Keratinocyte (primary cell): ENCODE data around the gene PSMG2. TPM values are rescaled to one million over a fixed set of nuclear protein-coding genes. Genes with fewer than 3 reads are reported as not detected.
A peak's percentile ranks its signal among the peaks of the same experiment; 100 is the strongest.

ENCODE experiments used
- DNase-seq: peaks from one replicate; pipeline ENCODE4 v3.0.0-alpha.2; 2011; ENCODE audit warnings: low read depth, missing footprints, low spot score
- FAIRE-seq: peaks from 2 replicates; lab custom pipeline; 2011; peaks lifted over from hg19 to GRCh38; lab: Jason Lieb, UNC
- H2AFZ ChIP-seq: 2 replicates; pipeline ENCODE4 v1.6.0; 2012; ENCODE audit warnings: low read length, control low read depth, inconsistent platforms; ENCODE audit not compliant: control insufficient read depth
- H3K27ac ChIP-seq: 2 replicates; pipeline ENCODE4 v1.5.1; 2011; ENCODE audit warnings: low read length; ENCODE audit not compliant: control insufficient read depth, insufficient read depth
- H3K27me3 ChIP-seq: 3 replicates; pipeline ENCODE4 v1.6.0; 2011; ENCODE audit warnings: low read length; ENCODE audit not compliant: control insufficient read depth, insufficient read depth; ENCODE audit errors: extremely low read depth
- H3K36me3 ChIP-seq, 2 experiments: 2 replicates in 1 of 2; 3 replicates in 1 of 2; pipeline ENCODE4 v1.5.1; 2011; ENCODE audit warnings: low read length in 2 of 2, mild to moderate bottlenecking in 1 of 2; ENCODE audit not compliant: control insufficient read depth in 2 of 2, insufficient read depth in 2 of 2; ENCODE audit errors: extremely low read depth in 1 of 2
- H3K4me1 ChIP-seq: 3 replicates; pipeline ENCODE4 v1.5.1; 2011; ENCODE audit warnings: low read length; ENCODE audit not compliant: control insufficient read depth, insufficient read depth; ENCODE audit errors: extremely low read depth
- H3K4me2 ChIP-seq: 3 replicates; pipeline ENCODE4 v1.6.0; 2011; ENCODE audit warnings: low read depth, low read length; ENCODE audit not compliant: control insufficient read depth, insufficient read depth; ENCODE audit errors: extremely low read depth
- H3K4me3 ChIP-seq, 3 experiments: fragments of 200-600 bp in 1 of 3; sonication (generic) in 1 of 3; 2 replicates in 2 of 3; 3 replicates in 1 of 3; pipeline ENCODE4 v1.5.1; 2011 to 2016; ENCODE audit warnings: low read length in 3 of 3, mild to moderate bottlenecking in 3 of 3, control low read depth in 2 of 3, inconsistent platforms in 1 of 3, low read depth in 1 of 3, mixed read lengths in 1 of 3, mixed run types in 1 of 3, moderate library complexity in 1 of 3; ENCODE audit not compliant: control insufficient read depth in 2 of 3, insufficient read depth in 2 of 3; ENCODE audit errors: extremely low read depth in 1 of 3
- H3K79me2 ChIP-seq: 2 replicates; pipeline ENCODE4 v1.6.0; 2012; ENCODE audit warnings: low read length; ENCODE audit not compliant: control insufficient read depth, insufficient read depth
- H3K9ac ChIP-seq: 3 replicates; pipeline ENCODE4 v1.6.0; 2011; ENCODE audit warnings: low read length; ENCODE audit not compliant: control insufficient read depth, insufficient read depth; ENCODE audit errors: extremely low read depth
- H3K9me1 ChIP-seq: 3 replicates; pipeline ENCODE4 v1.6.0; 2011; ENCODE audit warnings: low read length; ENCODE audit not compliant: control insufficient read depth, insufficient read depth; ENCODE audit errors: extremely low read depth
- H3K9me3 ChIP-seq: 2 replicates; pipeline ENCODE4 v1.5.1; 2012; ENCODE audit warnings: low read depth, low read length; ENCODE audit not compliant: control insufficient read depth
- H4K20me1 ChIP-seq: 3 replicates; pipeline ENCODE4 v1.6.0; 2011; ENCODE audit warnings: low read length; ENCODE audit not compliant: control insufficient read depth, insufficient read depth; ENCODE audit errors: extremely low read depth
- CTCF ChIP-seq, 3 experiments: IDR thresholded peaks in 1 of 3; conservative IDR thresholded peaks in 1 of 3; optimal IDR thresholded peaks in 1 of 3; 2 replicates in 2 of 3; 3 replicates in 1 of 3; pipeline versions ENCODE3 to v1.5.1; 2011; ENCODE audit warnings: low read length in 3 of 3, mild to moderate bottlenecking in 3 of 3, moderate library complexity in 2 of 3, control low read depth in 1 of 3, inconsistent platforms in 1 of 3; ENCODE audit not compliant: insufficient read depth in 2 of 3; ENCODE audit errors: extremely low read depth in 1 of 3
- EZH2 ChIP-seq: IDR thresholded peaks from one replicate; pipeline ENCODE4 v1.6.1; 2012; ENCODE audit warnings: inconsistent platforms, mild to moderate bottlenecking, low read length, moderate library complexity
- dilution Hi-C: fragments of 300-500 bp; cut with MboI; formaldehyde crosslinking; loops from one replicate; pipeline ENCODE4 v1.7.0; 2020; ENCODE audit warnings: low sequenced_read_pairs; ENCODE audit not compliant: extremely low pct_ligation_motif_present
- polyA plus RNA-seq, 5 experiments: library from polyadenylated mRNA; depleted of rRNA in 3 of 5; stranded (reverse) in 3 of 5; stranded (forward) in 1 of 5; unstranded in 1 of 5; fragments of >200 nt; gene quantifications; 1 replicate in 1 of 5; 2 replicates in 3 of 5; 3 replicates in 1 of 5; pipeline versions ENCODE4 v1.2.1 to v1.2.3, GENCODE V29; 2011 to 2012; ENCODE audit warnings: missing spikeins in 2 of 5, low read depth in 1 of 5, low replicate concordance in 1 of 5

Gene PSMG2
- polyA plus RNA-seq, 1 donor (not counting 4 experiments of a cell fraction or from before 2014, with no cell fraction given), result 69.3 TPM

- dilution Hi-C loops, result loop anchor here (25.0 kb wide), 1 partner anchor 167 kb away; no protein-coding TSS in a partner anchor
- Histone ChIP-seq H3K4me2 (peak overlapping the region; percentile 2), H3K9me3 (no peaks in the 10 kb centered on the region), H3K4me3 (no peak overlapping the region), H3K79me2 (no peaks in the 10 kb centered on the region), H3K36me3 (no peaks in the 10 kb centered on the region), H3K27ac (no peak overlapping the region), H3K4me1 (peaks cover 43% of the 10 kb centered on the region), H2AFZ (no peak overlapping the region), H3K27me3 (no peaks in the 10 kb centered on the region), H4K20me1 (no peaks in the 10 kb centered on the region), H3K9ac (no peak overlapping the region), H3K9me1 (no peaks in the 10 kb centered on the region)
- no peak for FAIRE-seq
- no peak for TF ChIP-seq EZH2
- TF ChIP-seq CTCF (optimal IDR thresholded peaks at IDR 0.05 in 1 of 3, IDR thresholded peaks at IDR 0.05 in 1 of 3, conservative IDR thresholded peaks at IDR 0.05 in 1 of 3; ENCODE audit: extremely low read depth in 1 of 3, insufficient read depth in 2 of 3, low read length in 3 of 3), result no peak
- no peak for DNase-seq
Measured at GRCh38 chr18:12745095-12745795, 42.4 kb downstream of the PSMG2 start.

- H3K4me1 ChIP-seq, result peaks cover 27% of the 10 kb centered on the region
- no peaks in the 10 kb centered on the region for H4K20me1 ChIP-seq
- no peaks in the 10 kb centered on the region for H3K9me1 ChIP-seq
- H2AFZ ChIP-seq, result no peak overlapping the region
- DNase-seq (no peak), FAIRE-seq (no peak)
- TF ChIP-seq EZH2 (no peak), CTCF (optimal IDR thresholded peaks at IDR 0.05 in 1 of 3, IDR thresholded peaks at IDR 0.05 in 1 of 3, conservative IDR thresholded peaks at IDR 0.05 in 1 of 3; ENCODE audit: extremely low read depth in 1 of 3, insufficient read depth in 2 of 3, low read length in 3 of 3) (no peak)
- H3K27ac ChIP-seq, result no peak overlapping the region
- H3K79me2 ChIP-seq, result no peaks in the 10 kb centered on the region
- H3K4me3 ChIP-seq, result no peak overlapping the region
- no peaks in the 10 kb centered on the region for H3K36me3 ChIP-seq
- H3K9me3 ChIP-seq, result no peaks in the 10 kb centered on the region
- dilution Hi-C loops, result loop anchor here (25.0 kb wide), 1 partner anchor 165 kb away; no protein-coding TSS in a partner anchor
- no peaks in the 10 kb centered on the region for H3K27me3 ChIP-seq
- no peak overlapping the region for H3K9ac ChIP-seq
- H3K4me2 ChIP-seq, result no peak overlapping the region
Measured at GRCh38 chr18:12747530-12748315, 44.9 kb downstream of the PSMG2 start.
